GM23248 (cell line): ENCODE data around the gene CEP41.

Experiments
- EZH2 ChIP-seq: fragments of 200-600 bp; sonication (generic); IDR thresholded peaks from 2 replicates; pipeline ENCODE4 v1.6.1; 2018; ENCODE audit warnings: antibody characterized with exemption, mild to moderate bottlenecking; ENCODE audit not compliant: insufficient read depth, poor library complexity, severe bottlenecking
- EZH2phosphoT487 ChIP-seq: fragments of 200-600 bp; sonication (generic); IDR thresholded peaks from 2 replicates; pipeline ENCODE4 v1.6.1; 2018; ENCODE audit warnings: antibody characterized with exemption, moderate library complexity, mild to moderate bottlenecking, low read depth; ENCODE audit not compliant: insufficient read depth

DNA sequence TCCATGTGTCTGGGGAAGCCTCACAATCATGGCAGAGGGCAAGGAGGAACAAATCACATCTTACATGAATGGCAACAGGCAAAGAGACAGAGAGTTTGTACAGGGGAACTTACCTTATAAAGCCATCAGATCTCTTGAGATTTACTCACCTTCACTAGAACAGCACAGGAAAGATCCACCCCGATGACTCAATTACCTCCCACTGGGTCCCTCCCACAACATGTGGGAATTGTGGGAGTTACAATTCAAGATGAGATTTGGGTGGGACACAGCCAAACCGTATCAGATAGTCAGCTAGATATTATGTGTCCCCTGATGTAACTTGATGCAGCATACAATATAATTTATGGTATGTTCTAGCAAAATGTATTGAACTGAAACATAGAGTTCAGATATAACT, 14.1 kb upstream of the CEP41 start:
- TF ChIP-seq EZH2, result no peak
- no peak for TF ChIP-seq EZH2phosphoT487
